HG03354 (cell line): Measurements from ENCODE around the gene EFL1.

Source experiments
- ATAC-seq: cut with Tn5 transposase; IDR thresholded peaks from one replicate; pipeline ENCODE4 v1.9.1; 2021; ENCODE audit warnings: mild to moderate bottlenecking; ENCODE audit not compliant: unreplicated experiment, poor library complexity, severe bottlenecking

EFL1 gene

GRCh38 chr15:82174471-82175235 lies 87.9 kb downstream of the EFL1 start:
- no peak for ATAC-seq

- no peak for ATAC-seq
Measured at GRCh38 chr15:82173108-82173507, 89.4 kb downstream of the EFL1 start.

GRCh38 chr15:82172506-82172905 lies 90.0 kb downstream of the EFL1 start:
- no peak for ATAC-seq

GRCh38 chr15:82168757-82169156 lies 93.8 kb downstream of the EFL1 start:
- no peak for ATAC-seq

GRCh38 chr15:82168296-82168695 lies 94.2 kb downstream of the EFL1 start:
- no peak for ATAC-seq

- ATAC-seq, result no peak
Measured at GRCh38 chr15:82165948-82166376, 96.6 kb downstream of the EFL1 start.

- ATAC-seq, result no peak
Measured at GRCh38 chr15:82159922-82160321, 102.6 kb downstream of the EFL1 start.

GRCh38 chr15:82158811-82159210 lies 103.7 kb downstream of the EFL1 start:
- ATAC-seq, result no peak

- no peak for ATAC-seq
Measured at GRCh38 chr15:82150645-82151044, 111.9 kb downstream of the EFL1 start.

- no peak for ATAC-seq
Measured at GRCh38 chr15:82146990-82147461, 115.5 kb downstream of the EFL1 start.

- ATAC-seq, result no peak
Measured at GRCh38 chr15:82146576-82146975, 116.0 kb downstream of the EFL1 start.

GRCh38 chr15:82143390-82144385 lies 118.8 kb downstream of the EFL1 start:
- ATAC-seq, result no peak

GRCh38 chr15:82140886-82141285 lies 121.6 kb downstream of the EFL1 start:
- no peak for ATAC-seq

GRCh38 chr15:82139823-82140268 lies 122.7 kb downstream of the EFL1 start:
- ATAC-seq, result peak; percentile 62

GRCh38 chr15:82138306-82138705 lies 124.2 kb downstream of the EFL1 start:
- no peak for ATAC-seq

GRCh38 chr15:82137261-82137660 lies 125.3 kb downstream of the EFL1 start:
- no peak for ATAC-seq

GRCh38 chr15:82136120-82136519 lies 126.4 kb downstream of the EFL1 start:
- no peak for ATAC-seq

- no peak for ATAC-seq
Measured at GRCh38 chr15:82135638-82136037, 126.9 kb downstream of the EFL1 start.

- no peak for ATAC-seq
Measured at GRCh38 chr15:82134461-82134860, 128.1 kb downstream of the EFL1 start.

- ATAC-seq, result no peak
Measured at GRCh38 chr15:82133251-82133650, 129.3 kb downstream of the EFL1 start.
